Mesendoderm (in vitro differentiated cells): ENCODE data around the gene HMGN1.

Source experiments
- DNase-seq: peaks from one replicate; pipeline ENCODE4 v3.0.0; 2013
- H2AK5ac ChIP-seq: 2 replicates; pipeline ENCODE4 v1.6.1; 2013; ENCODE audit warnings: low read length, inconsistent platforms
- H2BK120ac ChIP-seq: 2 replicates; pipeline ENCODE4 v1.6.1; 2013; ENCODE audit warnings: low read depth, mild to moderate bottlenecking, low read length, moderate library complexity, mixed read lengths
- H2BK15ac ChIP-seq: replicated peaks from 2 replicates; pipeline ENCODE4 v1.6.1; 2013; ENCODE audit warnings: low read depth, mild to moderate bottlenecking, moderate library complexity
- H2BK5ac ChIP-seq: 2 replicates; pipeline ENCODE4 v1.6.1; 2013; ENCODE audit warnings: low read length, inconsistent platforms
- H3K18ac ChIP-seq: 2 replicates; pipeline ENCODE4 v1.6.1; 2013; ENCODE audit warnings: mild to moderate bottlenecking, low read length, mixed read lengths
- H3K23ac ChIP-seq: one replicate; pipeline ENCODE4 v1.6.1; 2013; ENCODE audit warnings: low read length
- H3K27ac ChIP-seq: 2 replicates; pipeline ENCODE4 v1.5.1; 2013; ENCODE audit warnings: low read depth, mild to moderate bottlenecking, inconsistent platforms, low read length, moderate library complexity
- H3K27me3 ChIP-seq: 2 replicates; pipeline ENCODE4 v1.6.1; 2013; ENCODE audit warnings: low read length, control low read depth, mild to moderate bottlenecking, inconsistent platforms; ENCODE audit not compliant: insufficient read depth, poor library complexity
- H3K36me3 ChIP-seq: 2 replicates; pipeline ENCODE4 v1.6.1; 2013; ENCODE audit warnings: low read length, inconsistent platforms; ENCODE audit not compliant: control insufficient read depth, insufficient read depth
- H3K4ac ChIP-seq: one replicate; pipeline ENCODE4 v1.6.1; 2013; ENCODE audit warnings: low read depth, mild to moderate bottlenecking, low read length, moderate library complexity
- H3K4me1 ChIP-seq: 2 replicates; pipeline ENCODE4 v1.6.1; 2013; ENCODE audit warnings: low read depth, low read length, inconsistent platforms; ENCODE audit not compliant: control insufficient read depth
- H3K4me2 ChIP-seq: 2 replicates; pipeline ENCODE4 v1.6.1; 2013; ENCODE audit warnings: low read length
- H3K4me3 ChIP-seq: 2 replicates; pipeline ENCODE4 v1.5.1; 2013; ENCODE audit warnings: mild to moderate bottlenecking, low read length
- H3K56ac ChIP-seq: one replicate; pipeline ENCODE4 v1.6.1; 2013; ENCODE audit warnings: low read length
- H3K79me1 ChIP-seq: 2 replicates; pipeline ENCODE4 v1.6.1; 2013; ENCODE audit warnings: low read length, inconsistent platforms
- H3K79me2 ChIP-seq: 2 replicates; pipeline ENCODE4 v1.6.1; 2013; ENCODE audit warnings: mild to moderate bottlenecking, low read length; ENCODE audit not compliant: control insufficient read depth, insufficient read depth
- H3K9ac ChIP-seq: 2 replicates; pipeline ENCODE4 v1.6.1; 2013; ENCODE audit warnings: low read length, inconsistent platforms
- H4K5ac ChIP-seq: one replicate; pipeline ENCODE4 v1.6.1; 2013; ENCODE audit warnings: low read length
- H4K8ac ChIP-seq: one replicate; pipeline ENCODE4 v1.6.1; 2013; ENCODE audit warnings: low read depth, mild to moderate bottlenecking, control low read depth, low read length, moderate library complexity
- WGBS: extraction: QIAGEN DNeasy Blood & Tissue Kit; methylation state at CpG from one replicate; pipeline ENCODE4 v1.1.7; 2013; ENCODE audit warnings: low lambda C conversion rate, missing lambda C conversion rate; ENCODE audit not compliant: insufficient coverage; ENCODE audit errors: extremely low coverage; 5-methylcytosine and 5-hydroxymethylcytosine counted together

The HMGN1 gene

GRCh38 chr21:39325458-39325857 lies 23.4 kb downstream of the HMGN1 start:
- H4K8ac ChIP-seq, result no peak overlapping the region
- no peaks in the 10 kb centered on the region for H3K4me1 ChIP-seq
- H3K27ac ChIP-seq, result no peak overlapping the region
- H3K4me3 ChIP-seq, result no peak overlapping the region
- H3K79me2 ChIP-seq, result no peaks in the 10 kb centered on the region
- H3K23ac ChIP-seq, result no peak overlapping the region
- H3K4ac ChIP-seq, result no peak overlapping the region
- 100% methylated on average over 1 of the region's 4 CpGs for WGBS
- no peaks in the 10 kb centered on the region for H3K36me3 ChIP-seq
- no peaks in the 10 kb centered on the region for H3K79me1 ChIP-seq
- no peak overlapping the region for H2BK15ac ChIP-seq
- no peak for DNase-seq
- H2BK120ac ChIP-seq, result no peak overlapping the region
- H3K56ac ChIP-seq, result no peak overlapping the region
- H4K5ac ChIP-seq, result no peak overlapping the region
- no peak overlapping the region for H2AK5ac ChIP-seq
- H3K27me3 ChIP-seq, result no peaks in the 10 kb centered on the region
- no peak overlapping the region for H2BK5ac ChIP-seq
- H3K9ac ChIP-seq, result no peak overlapping the region
- no peak overlapping the region for H3K18ac ChIP-seq
- H3K4me2 ChIP-seq, result no peak overlapping the region

GRCh38 chr21:39321424-39321823 lies 27.5 kb downstream of the HMGN1 start:
- peak; percentile 30 for DNase-seq
- no peak overlapping the region for H2BK120ac ChIP-seq

GRCh38 chr21:39319814-39320332 lies 29.0 kb downstream of the HMGN1 start:
- no peak overlapping the region for H3K4me3 ChIP-seq
- no peak for DNase-seq

More at GRCh38 chr21:39321424-39321823, 27.5 kb downstream of the HMGN1 start:
- no peak overlapping the region for H3K4me2 ChIP-seq
- no peak overlapping the region for H2BK5ac ChIP-seq
- no peak overlapping the region for H2AK5ac ChIP-seq
- no peaks in the 10 kb centered on the region for H3K4me1 ChIP-seq
- no CpG with 5 or more reads among the region's 6 CpGs for WGBS
- H3K79me1 ChIP-seq, result no peaks in the 10 kb centered on the region
- no peak overlapping the region for H4K8ac ChIP-seq
- peak overlapping the region; percentile 85 for H3K23ac ChIP-seq
- no peak overlapping the region for H3K4me3 ChIP-seq
- H3K56ac ChIP-seq, result no peak overlapping the region
- no peak overlapping the region for H3K4ac ChIP-seq
- H3K9ac ChIP-seq, result no peak overlapping the region
- H3K36me3 ChIP-seq, result no peaks in the 10 kb centered on the region
- H3K18ac ChIP-seq, result no peak overlapping the region
- H3K27ac ChIP-seq, result no peak overlapping the region
- H4K5ac ChIP-seq, result no peak overlapping the region
- H3K27me3 ChIP-seq, result no peaks in the 10 kb centered on the region
- no peaks in the 10 kb centered on the region for H3K79me2 ChIP-seq
- no peak overlapping the region for H2BK15ac ChIP-seq

GRCh38 chr21:39319251-39319756 lies 29.6 kb downstream of the HMGN1 start:
- H4K5ac ChIP-seq, result no peak overlapping the region
- no peak overlapping the region for H2BK120ac ChIP-seq
- H3K27ac ChIP-seq, result no peak overlapping the region
- H3K4me1 ChIP-seq, result peaks cover 4% of the 10 kb centered on the region
- no peak overlapping the region for H3K23ac ChIP-seq
- WGBS, result no CpG with 5 or more reads among the region's 6 CpGs
- H2AK5ac ChIP-seq, result no peak overlapping the region
- no peak overlapping the region for H3K9ac ChIP-seq
- no peak overlapping the region for H2BK5ac ChIP-seq
- H3K4me2 ChIP-seq, result no peak overlapping the region
- no peaks in the 10 kb centered on the region for H3K36me3 ChIP-seq
- peaks cover 3% of the 10 kb centered on the region for H3K79me1 ChIP-seq
- H3K4ac ChIP-seq, result no peak overlapping the region
- H3K4me3 ChIP-seq, result no peak overlapping the region
- H2BK15ac ChIP-seq, result no peak overlapping the region
- no peaks in the 10 kb centered on the region for H3K27me3 ChIP-seq
- no peak for DNase-seq
- H3K18ac ChIP-seq, result no peak overlapping the region
- peaks cover 2% of the 10 kb centered on the region for H3K79me2 ChIP-seq
- H4K8ac ChIP-seq, result no peak overlapping the region
- no peak overlapping the region for H3K56ac ChIP-seq

More at GRCh38 chr21:39319814-39320332, 29.0 kb downstream of the HMGN1 start:
- Histone ChIP-seq H3K4me1 (no peaks in the 10 kb centered on the region), H4K5ac (no peak overlapping the region), H3K79me1 (no peaks in the 10 kb centered on the region), H3K27me3 (no peaks in the 10 kb centered on the region), H3K4ac (no peak overlapping the region), H2BK15ac (no peak overlapping the region), H2BK120ac (no peak overlapping the region), H2AK5ac (no peak overlapping the region), H3K79me2 (no peaks in the 10 kb centered on the region), H3K56ac (no peak overlapping the region), H3K27ac (no peak overlapping the region), H3K9ac (no peak overlapping the region), H3K36me3 (no peaks in the 10 kb centered on the region), H3K23ac (no peak overlapping the region), H2BK5ac (no peak overlapping the region), H3K18ac (no peak overlapping the region), H3K4me2 (no peak overlapping the region), H4K8ac (no peak overlapping the region)
- WGBS, result no CpG with 5 or more reads among the region's 3 CpGs

GRCh38 chr21:39318091-39318959 lies 30.6 kb downstream of the HMGN1 start:
- Histone ChIP-seq H3K36me3 (no peaks in the 10 kb centered on the region), H2BK120ac (no peak overlapping the region), H3K79me1 (peaks cover 3% of the 10 kb centered on the region), H3K4me1 (peaks cover 4% of the 10 kb centered on the region), H2AK5ac (no peak overlapping the region), H2BK5ac (no peak overlapping the region), H3K27ac (no peak overlapping the region), H2BK15ac (no peak overlapping the region), H3K4ac (no peak overlapping the region), H4K8ac (no peak overlapping the region), H3K27me3 (no peaks in the 10 kb centered on the region), H3K18ac (no peak overlapping the region), H4K5ac (no peak overlapping the region), H3K79me2 (peaks cover 2% of the 10 kb centered on the region), H3K9ac (no peak overlapping the region), H3K23ac (no peak overlapping the region), H3K4me2 (no peak overlapping the region), H3K4me3 (no peak overlapping the region), H3K56ac (no peak overlapping the region)
- DNase-seq, result no peak
- WGBS, result no CpG with 5 or more reads among the region's 8 CpGs
